Thymus (tissue), 11 donors: ENCODE data around the gene IL1RAPL2. TPM values are rescaled to one million over a fixed set of nuclear protein-coding genes. Genes with fewer than 3 reads are reported as not detected.

ENCODE experiments used
- DNase-seq, 9 donors: peaks; one replicate each; pipeline ENCODE4 v3.0.0-alpha.2; 2013; ENCODE audit warnings: low spot score in 9 of 9, low read depth in 6 of 9, missing footprints in 1 of 9
- H3K27ac ChIP-seq, 2 donors: one replicate each; pipeline ENCODE4 v1.5.1; 2013; ENCODE audit warnings: control low read depth in 1 of 2, low read depth in 1 of 2, low read length in 1 of 2, mild to moderate bottlenecking in 1 of 2, moderate library complexity in 1 of 2
- H3K27me3 ChIP-seq, 2 donors: one replicate each; pipeline ENCODE4 v1.5.1; 2013; ENCODE audit warnings: low read length in 1 of 2; ENCODE audit not compliant: control insufficient read depth in 2 of 2, insufficient read depth in 1 of 2
- H3K36me3 ChIP-seq, 2 donors: one replicate each; pipeline ENCODE4 v1.5.1; 2013; ENCODE audit warnings: low read length in 1 of 2, mild to moderate bottlenecking in 1 of 2, moderate library complexity in 1 of 2; ENCODE audit not compliant: control insufficient read depth in 2 of 2, insufficient read depth in 2 of 2
- H3K4me1 ChIP-seq, 2 donors: one replicate each; pipeline ENCODE4 v1.5.1; 2013; ENCODE audit warnings: low read length in 2 of 2; ENCODE audit not compliant: control insufficient read depth in 2 of 2, insufficient read depth in 2 of 2
- H3K4me3 ChIP-seq, 2 donors: one replicate each; pipeline ENCODE4 v1.5.1; 2013; ENCODE audit warnings: low read length in 2 of 2, control low read depth in 1 of 2, mild to moderate bottlenecking in 1 of 2
- H3K9me3 ChIP-seq, 2 donors: one replicate each; pipeline ENCODE4 v1.5.1; 2013; ENCODE audit warnings: low read length in 1 of 2, mild to moderate bottlenecking in 1 of 2; ENCODE audit not compliant: control insufficient read depth in 2 of 2, insufficient read depth in 1 of 2
- WGBS: extraction: QIAGEN DNeasy Blood & Tissue Kit; methylation state at CpG from one replicate; pipeline ENCODE4 v1.1.7; 2013; 5-methylcytosine and 5-hydroxymethylcytosine counted together
- polyA plus RNA-seq: library from polyadenylated mRNA; stranded (reverse); fragments of 200-250 nt; gene quantifications from one replicate; pipeline ENCODE4 v1.2.3, GENCODE V29; 2013
- total RNA-seq: library from RNA; stranded (reverse); fragments of 120-200 nt; gene quantifications from one replicate; pipeline ENCODE4 v1.2.4, GENCODE V29; 2013
- donor health status: healthy.

IL1RAPL2 gene
- total and polyA plus RNA-seq, 2 donors: 0.38 TPM; not detected in 1

GRCh38 chrX:105527759-105528158, 961.8 kb downstream of the IL1RAPL2 start:
- no peak overlapping the region for H3K4me3 ChIP-seq
- no peaks in the 10 kb centered on the region for H3K9me3 ChIP-seq
- no peak for DNase-seq
- H3K27me3 ChIP-seq: no peaks in the 10 kb centered on the region
- no peaks in the 10 kb centered on the region for H3K36me3 ChIP-seq
- WGBS: 63% methylated on average over 1 of the region's 1 CpG
- no peaks in the 10 kb centered on the region for H3K4me1 ChIP-seq
- H3K27ac ChIP-seq: no peak overlapping the region

- Histone ChIP-seq H3K36me3 (no peaks in the 10 kb centered on the region), H3K27ac (no peak overlapping the region), H3K27me3 (no peaks in the 10 kb centered on the region), H3K9me3 (no peaks in the 10 kb centered on the region), H3K4me1 (no peaks in the 10 kb centered on the region), H3K4me3 (no peak overlapping the region)
- no peak for DNase-seq
- WGBS: 99% methylated on average over 2 of the region's 2 CpGs
Measured at GRCh38 chrX:105533951-105534350, 968.0 kb downstream of the IL1RAPL2 start.

- H3K27ac ChIP-seq: no peak overlapping the region
- H3K36me3 ChIP-seq: no peaks in the 10 kb centered on the region
- H3K4me3 ChIP-seq: no peak overlapping the region
- H3K9me3 ChIP-seq: no peaks in the 10 kb centered on the region
- H3K27me3 ChIP-seq: no peaks in the 10 kb centered on the region
- no peaks in the 10 kb centered on the region for H3K4me1 ChIP-seq
- no peak for DNase-seq
Measured at GRCh38 chrX:105543283-105543682, 977.3 kb downstream of the IL1RAPL2 start.

GRCh38 chrX:105550043-105550663, 984.2 kb downstream of the IL1RAPL2 start:
- 76% methylated on average over 3 of the region's 3 CpGs for WGBS

DNA sequence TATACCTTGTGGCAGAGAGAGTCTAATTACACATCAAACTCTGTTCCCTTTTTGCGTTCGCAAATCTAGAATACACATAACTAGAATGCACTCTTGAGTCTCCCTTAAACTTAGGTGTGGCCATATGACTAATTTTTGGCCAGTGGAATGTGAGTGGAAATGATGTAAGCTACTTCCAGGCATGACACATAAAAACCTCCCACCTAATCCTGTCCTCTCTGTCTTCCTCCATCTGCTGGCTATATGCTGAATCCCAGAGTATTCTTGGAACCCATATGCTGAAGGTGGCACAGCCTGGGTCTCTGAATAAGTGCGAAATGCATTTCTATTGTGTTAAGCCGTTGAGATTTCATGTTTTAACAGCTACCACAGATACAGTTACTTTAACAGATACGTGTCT, 986.4 kb downstream of the IL1RAPL2 start:
- DNase-seq: no peak
- WGBS: 95% methylated on average over 5 of the region's 5 CpGs

More at GRCh38 chrX:105550043-105550663, 984.2 kb downstream of the IL1RAPL2 start:
- Histone ChIP-seq H3K9me3 (no peaks in the 10 kb centered on the region), H3K27ac (no peak overlapping the region), H3K36me3 (no peaks in the 10 kb centered on the region), H3K4me1 (no peaks in the 10 kb centered on the region), H3K4me3 (no peak overlapping the region), H3K27me3 (no peaks in the 10 kb centered on the region)
- no peak for DNase-seq

GRCh38 chrX:105553118-105553517, 987.1 kb downstream of the IL1RAPL2 start:
- WGBS: 83% methylated on average over 1 of the region's 1 CpG
- no peak overlapping the region for H3K4me3 ChIP-seq

More for the DNA sequence above, 986.4 kb downstream of the IL1RAPL2 start:
- H3K4me1 ChIP-seq: no peaks in the 10 kb centered on the region
- no peaks in the 10 kb centered on the region for H3K27me3 ChIP-seq
- no peak overlapping the region for H3K4me3 ChIP-seq
- H3K36me3 ChIP-seq: no peaks in the 10 kb centered on the region
- H3K27ac ChIP-seq: no peak overlapping the region
- no peaks in the 10 kb centered on the region for H3K9me3 ChIP-seq

GRCh38 chrX:105564501-105564900, 998.5 kb downstream of the IL1RAPL2 start:
- DNase-seq: no peak
- no peak overlapping the region for H3K27ac ChIP-seq
- H3K27me3 ChIP-seq: no peaks in the 10 kb centered on the region
- 90% methylated on average over 1 of the region's 1 CpG for WGBS
- H3K9me3 ChIP-seq: no peaks in the 10 kb centered on the region
- no peak overlapping the region for H3K4me3 ChIP-seq
- no peaks in the 10 kb centered on the region for H3K4me1 ChIP-seq
- H3K36me3 ChIP-seq: no peaks in the 10 kb centered on the region

More at GRCh38 chrX:105553118-105553517, 987.1 kb downstream of the IL1RAPL2 start:
- Histone ChIP-seq H3K36me3 (no peaks in the 10 kb centered on the region), H3K27me3 (no peaks in the 10 kb centered on the region), H3K4me1 (no peaks in the 10 kb centered on the region), H3K27ac (no peak overlapping the region), H3K9me3 (no peaks in the 10 kb centered on the region)
- no peak for DNase-seq

- H3K36me3 ChIP-seq: no peaks in the 10 kb centered on the region
- H3K4me3 ChIP-seq: no peak overlapping the region
- H3K27ac ChIP-seq: no peak overlapping the region
- no peaks in the 10 kb centered on the region for H3K27me3 ChIP-seq
- DNase-seq: no peak
- H3K4me1 ChIP-seq: no peaks in the 10 kb centered on the region
- WGBS: 74% methylated on average over 2 of the region's 2 CpGs
- H3K9me3 ChIP-seq: no peaks in the 10 kb centered on the region
Measured at GRCh38 chrX:105565856-105566255, 999.9 kb downstream of the IL1RAPL2 start.

GRCh38 chrX:105567082-105567481, 1001.1 kb downstream of the IL1RAPL2 start:
- DNase-seq: no peak
- H3K27me3 ChIP-seq: no peaks in the 10 kb centered on the region
- H3K36me3 ChIP-seq: no peaks in the 10 kb centered on the region
- H3K27ac ChIP-seq: no peak overlapping the region
- no peaks in the 10 kb centered on the region for H3K9me3 ChIP-seq
- no peaks in the 10 kb centered on the region for H3K4me1 ChIP-seq
- no peak overlapping the region for H3K4me3 ChIP-seq
